Omental fat pad (tissue), 4 donors: ENCODE measurements around the gene RIPOR1. TPM values are rescaled to one million over a fixed set of nuclear protein-coding genes. Genes with fewer than 3 reads are reported as not detected.
"Not testable (repeated sequence)": the region's sequence is repeated elsewhere in the genome, so short reads cannot be mapped to it uniquely, and the experiment has no call there.

Source experiments
- ATAC-seq: fragments of 150-250 bp; one replicate; pipeline ENCODE4 v1.9.1; 2016; ENCODE audit warnings: mild to moderate bottlenecking, moderate library complexity; ENCODE audit not compliant: low FRiP score
- DNase-seq: peaks from one replicate; pipeline ENCODE4 v3.0.0-alpha.2; 2019; ENCODE audit warnings: low spot score
- total RNA-seq, 4 donors: library from RNA; depleted of rRNA; stranded (reverse); fragments of >200 nt; gene quantifications; one replicate each; pipeline ENCODE4 v1.1.0, GENCODE V29; 2016
- TF ChIP-seq, protein P1 (sequence below), 3 donors: fragments of 450-650 bp; IDR thresholded peaks; one replicate each; pipeline ENCODE4 v1.5.1; 2016 to 2017; ENCODE audit warnings: antibody characterized with exemption in 3 of 3, mild to moderate bottlenecking in 3 of 3, moderate library complexity in 2 of 3

The RIPOR1 gene
- total RNA-seq, 4 donors from 2014 or later: 27.4 to 91.1 (median 64.8) TPM

DNA sequence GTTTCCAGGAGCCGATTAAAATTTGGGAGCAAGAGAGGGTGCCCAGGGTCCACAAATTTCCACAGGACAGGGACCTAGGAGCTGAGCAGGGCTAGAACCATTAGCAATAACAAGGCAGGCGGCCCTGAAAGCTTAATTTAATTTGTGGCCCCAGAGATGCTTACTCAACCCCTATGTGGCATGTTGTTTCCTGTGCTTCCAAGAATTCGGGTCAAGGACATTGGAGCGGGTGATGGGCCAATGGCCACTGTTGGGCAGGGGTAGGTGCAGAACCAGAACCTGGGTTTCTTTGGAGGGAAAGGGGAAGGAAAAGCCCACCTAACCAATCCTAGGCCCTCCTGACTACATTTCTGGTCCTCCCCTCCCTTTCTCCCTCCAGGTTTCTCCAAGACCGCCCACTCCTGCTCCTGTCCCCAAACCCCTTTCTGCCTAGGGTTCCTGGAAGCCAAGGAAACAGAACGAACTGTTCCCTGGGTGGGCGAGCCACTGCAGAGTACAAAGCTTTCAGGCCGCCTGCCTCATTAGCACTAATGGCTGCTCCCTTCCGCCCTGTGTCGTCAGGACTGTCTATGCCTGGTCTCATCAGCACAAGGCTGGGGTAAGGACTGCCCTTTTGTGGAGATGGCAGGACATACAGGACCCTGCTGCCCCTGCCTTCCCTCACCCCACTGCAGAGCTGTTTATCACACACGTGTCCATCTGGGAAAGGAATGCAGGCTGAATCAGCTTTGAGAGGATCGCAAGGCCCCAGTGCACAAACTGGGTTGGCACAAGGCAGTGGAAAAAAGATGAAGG lies 44.7 kb upstream of the RIPOR1 start:
- no peak for DNase-seq
- TF ChIP-seq, protein P1, sequence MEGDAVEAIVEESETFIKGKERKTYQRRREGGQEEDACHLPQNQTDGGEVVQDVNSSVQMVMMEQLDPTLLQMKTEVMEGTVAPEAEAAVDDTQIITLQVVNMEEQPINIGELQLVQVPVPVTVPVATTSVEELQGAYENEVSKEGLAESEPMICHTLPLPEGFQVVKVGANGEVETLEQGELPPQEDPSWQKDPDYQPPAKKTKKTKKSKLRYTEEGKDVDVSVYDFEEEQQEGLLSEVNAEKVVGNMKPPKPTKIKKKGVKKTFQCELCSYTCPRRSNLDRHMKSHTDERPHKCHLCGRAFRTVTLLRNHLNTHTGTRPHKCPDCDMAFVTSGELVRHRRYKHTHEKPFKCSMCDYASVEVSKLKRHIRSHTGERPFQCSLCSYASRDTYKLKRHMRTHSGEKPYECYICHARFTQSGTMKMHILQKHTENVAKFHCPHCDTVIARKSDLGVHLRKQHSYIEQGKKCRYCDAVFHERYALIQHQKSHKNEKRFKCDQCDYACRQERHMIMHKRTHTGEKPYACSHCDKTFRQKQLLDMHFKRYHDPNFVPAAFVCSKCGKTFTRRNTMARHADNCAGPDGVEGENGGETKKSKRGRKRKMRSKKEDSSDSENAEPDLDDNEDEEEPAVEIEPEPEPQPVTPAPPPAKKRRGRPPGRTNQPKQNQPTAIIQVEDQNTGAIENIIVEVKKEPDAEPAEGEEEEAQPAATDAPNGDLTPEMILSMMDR (IDR thresholded peaks at IDR 0.05): no peak

DNA sequence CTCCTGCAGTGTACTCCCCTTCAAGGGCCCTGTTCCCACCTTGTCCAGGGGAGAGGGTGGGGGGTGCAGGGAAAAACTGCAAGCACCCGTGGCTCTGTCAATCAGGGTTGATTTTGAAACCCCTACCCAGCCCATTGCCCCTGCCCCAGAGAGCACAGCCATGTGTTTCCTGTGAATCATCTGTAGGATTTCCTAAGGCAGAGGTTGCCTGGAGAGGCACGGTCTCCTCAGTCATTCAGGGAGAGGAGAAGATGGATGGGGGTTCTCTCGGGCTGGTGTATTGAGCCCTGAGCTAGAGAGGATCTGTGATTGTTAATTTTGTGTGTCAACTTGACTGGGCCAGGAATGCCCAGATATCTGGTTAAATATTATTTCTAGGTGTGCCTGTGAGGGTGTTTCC lies 41.8 kb upstream of the RIPOR1 start:
- DNase-seq (no peak), ATAC-seq (no peak)
- TF ChIP-seq, protein P1 (IDR thresholded peaks at IDR 0.05): no peak

More for the DNA sequence above, 44.7 kb upstream of the RIPOR1 start:
- no peak for ATAC-seq

DNA sequence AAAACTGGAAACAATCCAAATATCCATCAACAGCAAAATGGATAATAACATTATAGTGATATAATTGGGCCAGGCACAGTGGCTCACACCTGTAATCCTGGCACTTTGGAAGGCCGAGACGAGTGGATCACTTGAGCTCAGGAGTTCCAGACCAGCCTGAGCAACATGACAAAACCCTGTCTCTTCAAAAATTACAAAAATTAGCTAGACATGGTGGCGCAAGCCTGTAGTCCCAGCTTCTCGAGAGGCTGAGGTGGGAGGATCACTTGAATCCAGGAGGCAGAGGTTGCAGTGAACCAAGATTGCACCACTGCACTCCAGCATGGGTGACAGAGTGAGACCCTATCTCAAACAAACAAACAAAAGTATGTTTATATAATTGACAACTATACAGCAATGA lies 41.1 kb upstream of the RIPOR1 start:
- ATAC-seq, DNase-seq: not testable (repeated sequence)

DNA sequence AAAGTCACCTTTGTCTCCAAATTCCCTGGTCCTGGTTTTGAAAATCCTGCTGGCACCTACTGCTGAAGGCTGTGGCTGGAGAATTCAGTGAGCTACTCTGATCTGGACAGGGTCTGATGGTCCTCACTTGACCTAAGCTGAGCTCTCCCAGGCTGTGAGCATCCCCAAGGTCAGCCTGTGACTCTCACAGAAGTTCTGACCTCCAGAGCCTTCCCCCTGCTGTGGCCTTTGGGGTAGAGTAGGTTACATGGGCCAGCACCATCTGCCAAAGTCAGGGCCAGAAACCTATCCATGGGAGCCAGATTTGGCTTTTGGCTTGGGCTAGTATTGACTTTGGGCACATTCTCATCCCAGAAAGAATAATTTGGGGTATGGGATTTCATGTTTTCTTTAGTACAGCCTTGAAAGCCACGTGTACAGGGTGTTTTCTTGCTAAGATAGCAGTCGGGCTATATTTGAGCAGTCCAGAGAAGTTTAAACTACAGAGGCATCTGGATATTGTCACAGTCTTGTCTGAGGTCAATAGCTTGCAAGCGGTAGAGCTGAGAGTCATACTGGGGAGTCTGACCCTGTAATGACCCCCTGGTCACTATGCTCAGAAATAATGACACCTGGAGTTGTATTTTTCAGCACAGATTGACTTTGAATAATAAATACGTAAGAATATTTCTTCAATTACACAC lies 39.1 kb upstream of the RIPOR1 start:
- TF ChIP-seq, protein P1 (IDR thresholded peaks at IDR 0.05): no peak
- ATAC-seq: no peak
- no peak for DNase-seq

DNA sequence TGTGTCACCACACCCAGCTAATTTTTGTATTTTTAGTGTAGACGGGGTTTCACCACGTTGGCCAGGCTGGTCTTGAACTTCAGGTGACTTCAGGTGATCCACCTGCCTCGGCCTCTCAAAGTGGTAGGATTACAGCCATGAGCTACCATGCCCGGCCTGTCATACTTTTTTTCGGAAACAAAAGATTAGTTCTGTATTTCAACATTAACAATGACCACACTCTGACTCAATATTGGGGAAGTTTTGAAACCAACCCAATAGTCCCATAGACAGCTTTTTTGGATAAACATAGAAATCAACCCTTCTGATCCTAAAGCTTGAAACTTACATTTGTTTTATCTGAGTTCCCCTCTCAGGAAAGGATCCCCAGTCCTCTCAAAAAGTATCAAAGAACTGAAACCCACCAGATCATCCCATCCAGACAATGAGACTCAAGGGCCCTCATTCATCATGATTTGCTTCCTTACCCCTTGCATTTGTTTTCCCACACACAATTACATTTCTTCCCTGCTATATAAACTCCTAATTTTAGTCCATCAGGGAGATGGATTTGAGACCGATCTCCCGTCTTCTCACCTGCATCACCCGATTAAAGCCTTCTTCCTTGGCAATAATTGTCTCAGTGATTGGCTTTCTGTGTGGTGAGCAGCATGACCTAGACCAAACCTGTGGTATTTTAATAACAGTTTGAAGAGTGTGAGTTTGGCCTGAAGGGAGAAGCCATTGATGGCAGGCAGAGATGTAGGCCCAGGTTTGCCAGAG lies 38.1 kb upstream of the RIPOR1 start:
- TF ChIP-seq, protein P1 (IDR thresholded peaks at IDR 0.05): no peak
- DNase-seq (no peak), ATAC-seq (no peak)

DNA sequence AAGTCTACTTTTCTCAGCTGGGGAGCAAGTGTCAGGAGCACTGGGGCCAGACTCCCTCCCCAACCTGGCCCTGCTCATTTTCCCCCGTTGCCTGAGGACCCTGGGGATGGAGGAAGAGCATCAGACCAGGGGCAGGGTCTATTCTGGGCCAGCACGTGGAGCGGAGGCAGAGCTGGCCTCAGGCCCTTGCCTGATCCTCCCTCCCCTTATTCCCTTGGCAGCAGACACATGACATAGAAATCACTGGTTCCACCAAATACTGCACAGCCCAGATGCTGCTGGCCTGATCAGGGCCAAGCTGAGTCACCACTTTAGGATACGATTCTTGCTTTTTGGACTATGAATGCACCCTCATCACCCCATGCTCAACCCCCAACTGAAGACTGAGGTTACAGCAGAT lies 29.5 kb upstream of the RIPOR1 start:
- TF ChIP-seq, protein P1 (IDR thresholded peaks at IDR 0.05): no peak
- ATAC-seq (peak; percentile 74), DNase-seq (no peak)
